Bronchial epithelial cell (primary cell): ENCODE data around the gene UTP4. TPM values are rescaled to one million over a fixed set of nuclear protein-coding genes. Genes with fewer than 3 reads are reported as not detected.
A peak's percentile ranks its signal among the peaks of the same experiment; 100 is the strongest.

ENCODE experiments used
- DNase-seq: peaks from one replicate; pipeline ENCODE4 v3.0.0-alpha.2; 2010; ENCODE audit warnings: low read depth
- FAIRE-seq: peaks from 2 replicates; lab custom pipeline; 2011; peaks lifted over from hg19 to GRCh38; lab: Jason Lieb, UNC
- H3K27me3 ChIP-seq: 2 replicates; pipeline ENCODE4 v1.5.1; 2011; ENCODE audit warnings: low read length; ENCODE audit not compliant: control insufficient read depth, insufficient read depth
- H3K36me3 ChIP-seq: 2 replicates; pipeline ENCODE4 v1.5.1; 2011; ENCODE audit warnings: low read length; ENCODE audit not compliant: control insufficient read depth, insufficient read depth
- H3K4me3 ChIP-seq: 2 replicates; pipeline ENCODE4 v1.5.1; 2011; ENCODE audit warnings: mild to moderate bottlenecking, low read depth, low read length, control low read depth
- total RNA-seq: library from RNA; depleted of rRNA; stranded (reverse); fragments of >200 nt; gene quantifications from 2 replicates; pipeline ENCODE4 v1.2.1, GENCODE V29; 2014
- TF ChIP-seq, protein P1 (sequence below): IDR thresholded peaks from 2 replicates; pipeline ENCODE4 v1.5.1; 2011; ENCODE audit warnings: mild to moderate bottlenecking, moderate library complexity, low read length, control low read depth, inconsistent platforms; ENCODE audit not compliant: insufficient read depth, severe bottlenecking

Gene UTP4
- total RNA-seq, 1 donor from 2014 or later = 21.9 TPM

DNA sequence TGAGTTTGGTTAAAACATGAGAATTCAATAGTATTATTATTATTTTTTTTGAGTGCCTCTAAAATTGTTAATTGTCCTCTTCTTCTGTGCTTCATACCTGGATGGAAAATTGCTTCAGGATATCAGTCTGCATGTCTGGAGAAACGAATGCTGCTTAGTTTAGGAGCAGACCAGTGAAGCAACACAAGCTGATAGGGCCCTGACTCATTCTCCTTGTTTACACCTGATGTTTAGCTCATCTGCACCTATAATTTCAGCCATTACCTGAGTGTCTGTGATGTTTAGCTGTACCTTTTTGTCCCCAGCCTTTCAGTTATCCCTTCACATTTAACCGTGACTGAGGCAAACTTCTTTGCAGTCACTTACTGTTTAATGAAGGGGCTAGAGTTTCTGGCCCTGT is 69.3 kb downstream of the UTP4 start:
- no peak for FAIRE-seq
- peak; percentile 80 for DNase-seq
- Histone ChIP-seq H3K27me3 (no peaks in the 10 kb centered on the region), H3K36me3 (no peaks in the 10 kb centered on the region), H3K4me3 (no peak overlapping the region)
- TF ChIP-seq, protein P1, sequence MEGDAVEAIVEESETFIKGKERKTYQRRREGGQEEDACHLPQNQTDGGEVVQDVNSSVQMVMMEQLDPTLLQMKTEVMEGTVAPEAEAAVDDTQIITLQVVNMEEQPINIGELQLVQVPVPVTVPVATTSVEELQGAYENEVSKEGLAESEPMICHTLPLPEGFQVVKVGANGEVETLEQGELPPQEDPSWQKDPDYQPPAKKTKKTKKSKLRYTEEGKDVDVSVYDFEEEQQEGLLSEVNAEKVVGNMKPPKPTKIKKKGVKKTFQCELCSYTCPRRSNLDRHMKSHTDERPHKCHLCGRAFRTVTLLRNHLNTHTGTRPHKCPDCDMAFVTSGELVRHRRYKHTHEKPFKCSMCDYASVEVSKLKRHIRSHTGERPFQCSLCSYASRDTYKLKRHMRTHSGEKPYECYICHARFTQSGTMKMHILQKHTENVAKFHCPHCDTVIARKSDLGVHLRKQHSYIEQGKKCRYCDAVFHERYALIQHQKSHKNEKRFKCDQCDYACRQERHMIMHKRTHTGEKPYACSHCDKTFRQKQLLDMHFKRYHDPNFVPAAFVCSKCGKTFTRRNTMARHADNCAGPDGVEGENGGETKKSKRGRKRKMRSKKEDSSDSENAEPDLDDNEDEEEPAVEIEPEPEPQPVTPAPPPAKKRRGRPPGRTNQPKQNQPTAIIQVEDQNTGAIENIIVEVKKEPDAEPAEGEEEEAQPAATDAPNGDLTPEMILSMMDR = no peak

DNA sequence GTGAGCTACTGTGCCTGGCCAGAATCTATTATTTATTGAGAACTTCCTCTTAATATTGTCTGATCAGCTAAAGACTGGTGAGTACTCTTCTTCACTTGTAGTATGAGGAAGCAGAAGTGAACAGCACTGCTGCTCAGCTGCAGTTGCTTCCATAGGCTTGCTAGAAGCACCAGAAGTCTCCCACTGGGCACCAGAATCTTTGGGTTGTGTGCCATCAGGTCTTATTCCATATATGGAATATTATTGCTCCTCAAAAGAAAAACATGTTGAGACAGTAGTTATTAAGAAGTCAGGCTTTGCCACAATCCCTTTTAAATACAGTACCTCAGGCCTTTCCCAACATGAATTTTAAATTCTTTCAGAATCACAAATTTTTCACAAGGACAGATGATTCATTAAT is 71.7 kb downstream of the UTP4 start:
- TF ChIP-seq, protein P1 = no peak
- no peaks in the 10 kb centered on the region for H3K36me3 ChIP-seq
- FAIRE-seq = no peak

DNA sequence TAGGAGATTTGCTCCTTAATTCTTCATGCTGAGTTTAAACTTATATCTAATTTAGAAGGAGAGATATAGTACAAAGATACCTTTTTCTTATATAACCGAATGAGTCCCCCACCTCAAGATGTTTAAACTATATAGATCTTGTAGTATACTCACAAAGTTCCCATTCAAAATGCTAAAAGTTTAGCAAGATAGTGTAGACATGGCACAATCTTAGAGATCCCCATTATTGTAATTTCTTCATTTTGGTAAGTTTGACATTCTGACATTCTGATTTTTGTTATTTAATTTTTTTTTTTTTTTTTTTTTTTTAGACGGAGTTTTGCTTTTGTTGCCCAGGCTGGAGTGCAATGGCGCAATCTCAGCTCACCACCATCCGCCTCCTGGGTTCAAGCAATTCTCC is 77.3 kb downstream of the UTP4 start:
- no peaks in the 10 kb centered on the region for H3K36me3 ChIP-seq
- H3K4me3 ChIP-seq = no peak overlapping the region
- DNase-seq (no peak), FAIRE-seq (no peak)
- TF ChIP-seq, protein P1 = no peak
- H3K27me3 ChIP-seq = no peaks in the 10 kb centered on the region

More for the DNA sequence above, 71.7 kb downstream of the UTP4 start:
- Histone ChIP-seq H3K27me3 (no peaks in the 10 kb centered on the region), H3K4me3 (no peak overlapping the region)
- no peak for DNase-seq

DNA sequence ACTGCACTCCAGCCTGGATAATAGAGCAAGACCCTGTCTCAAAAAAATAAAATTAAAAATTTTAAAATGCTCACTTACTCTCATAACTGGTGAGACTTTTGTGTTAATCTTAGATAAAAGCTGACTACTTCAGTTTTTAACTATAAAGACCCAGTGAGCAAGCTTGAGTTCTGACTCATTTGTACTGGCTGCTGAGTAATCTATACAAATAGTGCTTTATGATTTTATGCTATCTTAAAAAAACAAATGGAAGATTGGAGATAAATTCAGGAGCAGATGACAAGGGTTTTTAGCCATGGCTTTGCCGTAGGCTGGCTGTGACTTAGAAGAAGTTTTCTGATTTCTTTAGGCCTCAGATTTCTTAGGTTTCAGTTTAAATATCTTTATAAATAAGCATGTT is 85.0 kb downstream of the UTP4 start:
- DNase-seq (peak; percentile 80), FAIRE-seq (no peak)
- no peak overlapping the region for H3K4me3 ChIP-seq
- no peaks in the 10 kb centered on the region for H3K27me3 ChIP-seq
- no peaks in the 10 kb centered on the region for H3K36me3 ChIP-seq
- TF ChIP-seq, protein P1 = no peak

Other genes starting within 250 kb of the UTP4 start
- 4.7 and 8.4 TPM in 2 replicates for gene HAS3, start 27.0 kb upstream of the UTP4 start, total RNA-seq
- gene CHTF8, start 61 bp upstream of the UTP4 start, total RNA-seq = 34.8 and 42.0 TPM in 2 replicates
- gene SNTB2, start 54.5 kb downstream of the UTP4 start, total RNA-seq = 10.5 and 24.3 TPM in 2 replicates
- gene VPS4A, start 178.7 kb downstream of the UTP4 start, total RNA-seq = 41.9 and 45.6 TPM in 2 replicates
- 25.6 and 31.3 TPM in 2 replicates for gene PDF, start 197.9 kb downstream of the UTP4 start, total RNA-seq
- 18.2 and 18.7 TPM in 2 replicates for gene COG8, start 206.9 kb downstream of the UTP4 start, total RNA-seq
- gene NIP7, start 207.1 kb downstream of the UTP4 start, total RNA-seq = 28.8 and 45.5 TPM in 2 replicates
- gene TMED6, start 219.1 kb downstream of the UTP4 start, total RNA-seq = 0.13 TPM in 1 of 2 replicates, not detected in the other